ENCODE measurements around the gene RABAC1. TPM values are rescaled to one million over a fixed set of nuclear protein-coding genes. Genes with fewer than 3 reads are reported as not detected.

The RABAC1 gene
- total and polyA plus RNA-seq, 9 of the 15 experiments (the other 6 are each of a cell fraction or from before 2014, with no cell fraction given): 2.4 to 28.1 (median 9.3) TPM

DNA sequence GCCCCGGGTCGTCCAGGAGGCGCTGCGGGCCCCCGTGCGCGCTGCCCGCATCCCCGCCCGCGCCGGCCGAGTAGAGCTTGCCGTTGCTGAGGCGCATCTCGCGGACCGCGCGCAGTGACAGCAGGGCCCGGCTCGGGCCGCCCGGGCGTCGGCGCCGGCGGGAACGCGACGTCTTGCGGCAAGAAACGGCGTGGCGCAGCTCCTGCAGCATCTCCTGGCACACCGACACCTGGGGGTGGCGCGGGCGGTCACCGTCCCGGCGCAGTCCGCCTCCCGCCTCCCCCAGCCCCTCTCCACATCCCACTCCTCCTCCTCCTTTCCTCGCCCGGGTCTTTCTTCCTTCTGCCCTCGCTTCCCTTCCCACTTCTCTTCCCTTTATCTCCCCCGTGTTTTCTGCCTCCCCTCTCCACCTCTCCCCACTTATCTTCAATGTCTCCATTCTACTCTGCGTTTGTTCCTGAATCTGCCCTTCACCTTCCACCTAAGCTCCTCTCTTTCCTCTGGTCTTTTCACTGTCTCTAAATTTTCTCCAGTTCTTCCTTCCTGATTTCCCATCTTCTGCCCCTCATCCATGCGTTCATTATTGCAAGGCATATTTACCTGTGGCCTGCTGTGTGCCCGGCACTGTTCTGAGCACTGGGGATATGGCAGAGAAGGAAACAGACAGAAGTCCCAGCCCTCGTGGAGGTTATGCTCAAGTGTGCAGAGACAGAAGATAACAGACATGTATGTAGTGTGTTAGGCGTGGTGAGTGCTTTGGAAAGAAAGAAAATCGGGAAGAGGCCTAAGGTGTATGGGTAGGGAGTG is 40.2 kb upstream of the RABAC1 start:
- in situ Hi-C loops (cut with MboI) (no loop called here), intact Hi-C loops (cut with micrococcal nuclease) (no loop called here)
- Histone ChIP-seq H3K9ac (ENCODE audit: insufficient read depth in 1 of 2, low read depth in 2 of 2, low read length in 2 of 2) (no peak overlapping the region), H3K4me2 (ENCODE audit: insufficient read depth, low read length) (no peak overlapping the region), H3K4me1 (replicated peaks in 1 of 2; ENCODE audit: control insufficient read depth in 2 of 2, insufficient read depth in 2 of 2, low read length in 2 of 2) (peaks cover 9 to 26% of the 10 kb centered on the region in 2 experiments; a peak in 4 of 5 replicates), H4K20me1 (replicated peaks; ENCODE audit: control insufficient read depth, insufficient read depth, low read length) (peaks cover 8% of the 10 kb centered on the region; the same call in 1 of the 2 replicates), H3K9me3 (replicated peaks; ENCODE audit: control insufficient read depth, insufficient read depth, low read depth, low read length) (no peaks in the 10 kb centered on the region), H3K36me3 (ENCODE audit: control insufficient read depth, insufficient read depth, low read length) (no peaks in the 10 kb centered on the region), H2AFZ (ENCODE audit: low read depth, low read length) (no peak overlapping the region), H3K9me1 (ENCODE audit: control insufficient read depth, insufficient read depth, low read length) (no peaks in the 10 kb centered on the region), H3K27me3 (ENCODE audit: control insufficient read depth in 2 of 2, insufficient read depth in 2 of 2, low read length in 2 of 2) (peaks cover 15 to 73% of the 10 kb centered on the region in 2 experiments), H3K27ac (ENCODE audit: extremely low read depth, low read depth, low read length) (no peak overlapping the region), H3K4me3 (no peak overlapping the region), H3K79me2 (ENCODE audit: control insufficient read depth, insufficient read depth, low read length) (no peaks in the 10 kb centered on the region)
- POLR2A ChIA-PET: interaction anchor here (0.9 to 1.0 kb wide), 2 partner anchors 8 to 11 kb away, joined by 3 to 4 read pairs; no protein-coding TSS in a partner anchor
- FAIRE-seq: no peak
- CTCF ChIA-PET (ENCODE audit: low intra/inter-chr PET ratio): interaction anchor here (0.6 kb wide), 1 partner anchor 24 kb away, joined by 3 read pairs; no protein-coding TSS in a partner anchor
- TF ChIP-seq XRCC3 (IDR thresholded peaks at IDR 0.05) (no peak), PML (IDR thresholded peaks at IDR 0.05; ENCODE audit: low read length) (no peak), CAMTA2 (CRISPR knock-in tag; conservative IDR thresholded peaks at IDR 0.05) (no peak), HNRNPK (IDR thresholded peaks at IDR 0.05; ENCODE audit: low read depth, low read length, poor library complexity, severe bottlenecking) (peak; percentile 10), NCOA4 (IDR thresholded peaks at IDR 0.05; ENCODE audit: partially characterized antibody) (no peak), NR2C2 (CRISPR knock-in tag; IDR thresholded peaks at IDR 0.05) (no peak), NR2C2 (tag; IDR thresholded peaks at IDR 0.05) (no peak), ZNF140 (CRISPR knock-in tag; IDR thresholded peaks at IDR 0.05) (no peak), RB1 (IDR thresholded peaks at IDR 0.05; ENCODE audit: low read depth) (no peak), SMARCE1 (IDR thresholded peaks at IDR 0.05) (no peak)
- TF ChIP-seq, protein P1, sequence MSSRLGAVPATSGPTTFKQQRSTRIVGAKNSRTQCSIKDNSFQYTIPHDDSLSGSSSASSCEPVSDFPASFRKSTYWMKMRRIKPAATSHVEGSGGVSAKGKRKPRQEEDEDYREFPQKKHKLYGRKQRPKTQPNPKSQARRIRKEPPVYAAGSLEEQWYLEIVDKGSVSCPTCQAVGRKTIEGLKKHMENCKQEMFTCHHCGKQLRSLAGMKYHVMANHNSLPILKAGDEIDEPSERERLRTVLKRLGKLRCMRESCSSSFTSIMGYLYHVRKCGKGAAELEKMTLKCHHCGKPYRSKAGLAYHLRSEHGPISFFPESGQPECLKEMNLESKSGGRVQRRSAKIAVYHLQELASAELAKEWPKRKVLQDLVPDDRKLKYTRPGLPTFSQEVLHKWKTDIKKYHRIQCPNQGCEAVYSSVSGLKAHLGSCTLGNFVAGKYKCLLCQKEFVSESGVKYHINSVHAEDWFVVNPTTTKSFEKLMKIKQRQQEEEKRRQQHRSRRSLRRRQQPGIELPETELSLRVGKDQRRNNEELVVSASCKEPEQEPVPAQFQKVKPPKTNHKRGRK (tag; IDR thresholded peaks at IDR 0.05): peak; percentile 37; the same call in 1 of the 2 replicates
- TF ChIP-seq, protein P2, sequence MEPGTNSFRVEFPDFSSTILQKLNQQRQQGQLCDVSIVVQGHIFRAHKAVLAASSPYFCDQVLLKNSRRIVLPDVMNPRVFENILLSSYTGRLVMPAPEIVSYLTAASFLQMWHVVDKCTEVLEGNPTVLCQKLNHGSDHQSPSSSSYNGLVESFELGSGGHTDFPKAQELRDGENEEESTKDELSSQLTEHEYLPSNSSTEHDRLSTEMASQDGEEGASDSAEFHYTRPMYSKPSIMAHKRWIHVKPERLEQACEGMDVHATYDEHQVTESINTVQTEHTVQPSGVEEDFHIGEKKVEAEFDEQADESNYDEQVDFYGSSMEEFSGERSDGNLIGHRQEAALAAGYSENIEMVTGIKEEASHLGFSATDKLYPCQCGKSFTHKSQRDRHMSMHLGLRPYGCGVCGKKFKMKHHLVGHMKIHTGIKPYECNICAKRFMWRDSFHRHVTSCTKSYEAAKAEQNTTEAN (CRISPR knock-in tag; IDR thresholded peaks at IDR 0.05): no peak
- TF ChIP-seq, protein P3, sequence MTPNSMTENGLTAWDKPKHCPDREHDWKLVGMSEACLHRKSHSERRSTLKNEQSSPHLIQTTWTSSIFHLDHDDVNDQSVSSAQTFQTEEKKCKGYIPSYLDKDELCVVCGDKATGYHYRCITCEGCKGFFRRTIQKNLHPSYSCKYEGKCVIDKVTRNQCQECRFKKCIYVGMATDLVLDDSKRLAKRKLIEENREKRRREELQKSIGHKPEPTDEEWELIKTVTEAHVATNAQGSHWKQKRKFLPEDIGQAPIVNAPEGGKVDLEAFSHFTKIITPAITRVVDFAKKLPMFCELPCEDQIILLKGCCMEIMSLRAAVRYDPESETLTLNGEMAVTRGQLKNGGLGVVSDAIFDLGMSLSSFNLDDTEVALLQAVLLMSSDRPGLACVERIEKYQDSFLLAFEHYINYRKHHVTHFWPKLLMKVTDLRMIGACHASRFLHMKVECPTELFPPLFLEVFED (CRISPR knock-in tag; conservative IDR thresholded peaks at IDR 0.05): 0 out of 2 replicates have a peak, but pooled peaks have one; percentile 54
- TF ChIP-seq, protein P4, sequence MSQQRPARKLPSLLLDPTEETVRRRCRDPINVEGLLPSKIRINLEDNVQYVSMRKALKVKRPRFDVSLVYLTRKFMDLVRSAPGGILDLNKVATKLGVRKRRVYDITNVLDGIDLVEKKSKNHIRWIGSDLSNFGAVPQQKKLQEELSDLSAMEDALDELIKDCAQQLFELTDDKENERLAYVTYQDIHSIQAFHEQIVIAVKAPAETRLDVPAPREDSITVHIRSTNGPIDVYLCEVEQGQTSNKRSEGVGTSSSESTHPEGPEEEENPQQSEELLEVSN (IDR thresholded peaks at IDR 0.05; ENCODE audit: borderline replicate concordance in 1 of 2, extremely low read depth in 1 of 2, insufficient read depth in 1 of 2, insufficient read length in 1 of 2, low read depth in 1 of 2, low read length in 1 of 2, poor library complexity in 1 of 2, severe bottlenecking in 1 of 2): peak in 1 of 2 experiments; percentile 10
- no TSS peak for BruUV-seq (replicated peaks)
- 35% methylated on average over 26 of the region's 55 CpGs for WGBS (ENCODE audit: insufficient coverage, low coverage, missing lambda C conversion rate)
- no peak for ATAC-seq
- no peak for DNase-seq (ENCODE audit: extremely low read depth in 1 of 4, low spot score in 3 of 4)
